BE2C (cell line): ENCODE measurements around the gene CUL5.
A peak's percentile ranks its signal among the peaks of the same experiment; 100 is the strongest.

Source experiments
- DNase-seq: peaks from one replicate; pipeline ENCODE4 v3.0.0-alpha.2; 2020
- H3K27me3 ChIP-seq: fragments of 250-450 bp; sonication (Bioruptor Pico); 2 replicates; pipeline ENCODE4 v1.5.1; 2020; ENCODE audit warnings: mild to moderate bottlenecking
- H3K36me3 ChIP-seq: fragments of 250-450 bp; sonication (Bioruptor Pico); 2 replicates; pipeline ENCODE4 v1.5.1; 2020; ENCODE audit warnings: mild to moderate bottlenecking
- H3K4me1 ChIP-seq: fragments of 250-450 bp; sonication (Bioruptor Pico); 2 replicates; pipeline ENCODE4 v1.5.1; 2020
- H3K4me3 ChIP-seq: 2 replicates; pipeline ENCODE4 v1.5.1; 2011; ENCODE audit warnings: low read depth, low read length
- H3K9me3 ChIP-seq: fragments of 250-450 bp; sonication (Bioruptor Pico); 2 replicates; pipeline ENCODE4 v1.5.1; 2020
- TF ChIP-seq, protein P1 (sequence below): IDR thresholded peaks from 2 replicates; pipeline ENCODE4 v1.5.1; 2012; ENCODE audit warnings: mild to moderate bottlenecking, low read depth, low read length

The CUL5 gene

DNA sequence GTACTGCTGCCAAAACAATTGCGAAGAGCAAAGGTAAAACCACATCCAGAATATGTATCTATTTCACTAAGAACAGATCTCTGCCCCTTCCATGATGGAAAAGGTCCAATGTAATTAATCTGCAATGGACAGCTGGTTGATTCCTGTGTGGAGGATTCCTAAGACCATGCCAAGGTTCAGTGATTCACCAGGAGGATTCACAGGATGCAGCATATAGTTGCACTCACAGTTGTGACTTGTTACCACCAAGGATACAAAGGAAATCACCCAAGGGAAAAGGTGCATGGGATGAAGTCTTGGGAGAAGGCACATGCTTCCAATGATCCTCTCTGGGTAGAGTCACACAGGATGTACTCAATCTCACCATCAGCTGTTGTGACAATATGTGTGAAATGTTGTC, 35.1 kb upstream of the CUL5 start:
- Histone ChIP-seq H3K27me3 (no peaks in the 10 kb centered on the region), H3K4me1 (no peaks in the 10 kb centered on the region), H3K9me3 (no peaks in the 10 kb centered on the region), H3K36me3 (no peaks in the 10 kb centered on the region), H3K4me3 (no peak overlapping the region)
- no peak for DNase-seq
- TF ChIP-seq, protein P1, sequence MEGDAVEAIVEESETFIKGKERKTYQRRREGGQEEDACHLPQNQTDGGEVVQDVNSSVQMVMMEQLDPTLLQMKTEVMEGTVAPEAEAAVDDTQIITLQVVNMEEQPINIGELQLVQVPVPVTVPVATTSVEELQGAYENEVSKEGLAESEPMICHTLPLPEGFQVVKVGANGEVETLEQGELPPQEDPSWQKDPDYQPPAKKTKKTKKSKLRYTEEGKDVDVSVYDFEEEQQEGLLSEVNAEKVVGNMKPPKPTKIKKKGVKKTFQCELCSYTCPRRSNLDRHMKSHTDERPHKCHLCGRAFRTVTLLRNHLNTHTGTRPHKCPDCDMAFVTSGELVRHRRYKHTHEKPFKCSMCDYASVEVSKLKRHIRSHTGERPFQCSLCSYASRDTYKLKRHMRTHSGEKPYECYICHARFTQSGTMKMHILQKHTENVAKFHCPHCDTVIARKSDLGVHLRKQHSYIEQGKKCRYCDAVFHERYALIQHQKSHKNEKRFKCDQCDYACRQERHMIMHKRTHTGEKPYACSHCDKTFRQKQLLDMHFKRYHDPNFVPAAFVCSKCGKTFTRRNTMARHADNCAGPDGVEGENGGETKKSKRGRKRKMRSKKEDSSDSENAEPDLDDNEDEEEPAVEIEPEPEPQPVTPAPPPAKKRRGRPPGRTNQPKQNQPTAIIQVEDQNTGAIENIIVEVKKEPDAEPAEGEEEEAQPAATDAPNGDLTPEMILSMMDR: no peak

DNA sequence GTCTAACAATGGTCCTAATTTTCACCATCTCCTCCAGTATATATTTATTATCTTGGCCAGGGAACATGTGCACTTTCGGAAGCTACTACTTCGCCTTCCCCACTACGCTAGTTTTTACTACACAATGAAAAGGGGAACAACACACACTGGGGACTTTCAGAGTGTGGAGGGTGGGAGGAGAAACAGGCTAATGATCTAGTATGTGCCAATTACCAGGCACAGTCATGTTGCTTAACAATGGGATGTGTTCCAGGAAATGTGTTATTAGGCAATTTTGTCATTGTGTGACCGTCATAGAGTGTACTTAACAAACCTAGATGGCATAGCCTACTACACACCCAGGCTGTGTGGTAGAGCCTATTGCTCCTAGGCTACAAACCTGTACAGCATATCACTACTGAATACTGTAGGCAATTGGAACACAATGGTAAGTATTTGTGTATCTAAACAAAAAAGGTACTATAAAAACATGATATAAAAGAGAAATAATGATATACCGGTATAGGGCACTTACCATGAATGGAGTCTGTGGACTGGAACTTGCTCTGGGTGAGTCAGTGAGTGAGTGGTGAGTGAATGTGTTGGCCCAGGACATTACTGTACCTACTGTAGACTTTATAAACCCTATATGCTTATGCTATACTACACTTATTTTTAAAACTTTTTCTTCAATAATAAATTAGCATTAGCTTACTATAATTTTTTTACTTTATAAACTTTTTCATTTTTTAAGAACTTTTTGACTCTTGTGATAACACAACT, 20.1 kb upstream of the CUL5 start:
- H3K4me3 ChIP-seq: peak overlapping the region; percentile 25
- peaks cover 3% of the 10 kb centered on the region; the same call in 1 of the 2 replicates for H3K4me1 ChIP-seq
- H3K9me3 ChIP-seq: no peaks in the 10 kb centered on the region
- no peaks in the 10 kb centered on the region for H3K36me3 ChIP-seq
- TF ChIP-seq, protein P1: no peak
- DNase-seq: no peak
- H3K27me3 ChIP-seq: no peaks in the 10 kb centered on the region

DNA sequence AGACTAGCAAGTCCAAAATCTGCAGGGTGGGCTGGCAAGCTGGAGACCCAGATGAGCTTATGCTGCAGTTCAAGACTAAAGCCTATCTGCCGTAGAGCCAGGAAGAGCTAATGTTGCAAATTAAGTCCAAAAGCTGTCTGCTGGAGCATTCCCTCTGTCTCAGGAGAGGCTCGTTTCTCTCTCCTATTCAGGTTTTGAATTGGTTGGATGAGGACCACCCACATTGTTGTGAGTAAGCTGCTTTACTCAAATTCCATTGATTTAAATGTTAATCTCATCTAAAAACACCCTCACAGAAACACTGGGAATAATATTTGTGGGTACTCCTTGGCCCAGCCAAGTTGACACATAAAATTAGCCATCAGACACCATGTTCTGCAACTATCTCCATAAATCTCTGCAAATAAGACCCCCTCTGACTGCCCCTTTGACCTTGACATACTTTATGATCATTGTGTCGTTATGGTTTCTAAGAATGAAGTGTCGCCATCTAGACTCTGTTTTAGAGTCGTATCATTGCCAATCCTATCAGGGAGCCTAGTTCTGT, 16.8 kb upstream of the CUL5 start:
- Histone ChIP-seq H3K4me3 (no peak overlapping the region), H3K4me1 (peaks cover 3% of the 10 kb centered on the region; the same call in 1 of the 2 replicates), H3K36me3 (no peaks in the 10 kb centered on the region), H3K27me3 (no peaks in the 10 kb centered on the region), H3K9me3 (no peaks in the 10 kb centered on the region)
- TF ChIP-seq, protein P1: no peak
- no peak for DNase-seq

DNA sequence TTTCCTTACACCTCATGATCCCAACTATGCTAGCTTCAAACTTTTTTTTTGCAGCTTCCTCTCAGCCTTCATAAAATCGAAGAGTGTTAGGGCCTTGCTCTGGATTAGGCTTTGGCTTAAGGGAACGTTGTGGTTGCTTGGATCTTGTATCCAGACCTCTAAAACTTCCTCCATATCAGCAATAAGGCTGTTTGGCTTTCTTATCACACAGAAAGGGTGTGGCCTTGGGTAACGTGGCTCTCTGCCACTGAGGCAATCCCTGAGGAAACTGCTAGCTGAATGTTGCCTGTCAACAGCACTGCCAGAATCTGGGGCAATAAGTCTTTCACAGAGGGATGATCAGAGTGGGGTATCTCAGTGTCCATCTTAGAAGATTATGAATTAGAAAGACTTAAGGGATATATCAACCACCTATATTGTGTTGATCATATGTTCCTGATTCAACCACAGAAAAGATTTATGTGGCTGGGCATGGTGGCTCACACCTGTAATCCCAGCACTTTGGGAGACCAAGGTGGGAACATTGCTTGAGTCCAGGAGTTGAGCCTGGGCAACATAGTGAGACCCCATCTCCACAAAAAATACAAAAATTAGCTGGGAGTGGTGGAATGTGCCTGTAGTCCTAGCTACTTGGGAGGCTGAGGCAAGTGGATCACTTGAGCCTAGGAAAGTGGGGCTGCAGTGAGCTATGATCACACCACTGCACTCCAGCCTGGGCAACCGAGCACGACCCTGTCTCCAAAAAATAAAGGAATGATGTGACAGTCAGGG, 12.5 kb upstream of the CUL5 start:
- Histone ChIP-seq H3K36me3 (no peaks in the 10 kb centered on the region), H3K27me3 (no peaks in the 10 kb centered on the region), H3K9me3 (no peaks in the 10 kb centered on the region), H3K4me1 (no peaks in the 10 kb centered on the region), H3K4me3 (no peak overlapping the region)
- no peak for DNase-seq
- TF ChIP-seq, protein P1: no peak

DNA sequence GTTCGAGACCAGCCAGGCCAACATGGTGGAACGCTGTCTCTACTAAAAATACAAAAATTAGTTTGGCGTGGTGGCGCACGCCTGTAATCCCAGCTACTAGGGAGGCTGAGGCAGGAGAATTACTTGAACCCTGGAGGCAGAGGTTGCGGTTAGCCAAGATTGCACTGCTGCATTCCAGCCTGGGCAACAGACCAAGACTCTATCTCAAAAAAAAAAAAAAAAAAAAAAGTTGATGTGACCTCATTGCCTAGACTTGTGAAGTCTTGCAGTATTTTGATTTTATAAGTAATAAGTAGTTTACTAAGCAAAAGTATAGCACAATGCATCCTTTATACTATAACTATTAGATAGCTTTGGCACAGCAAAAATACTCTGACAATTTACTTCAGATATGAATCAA, 9.9 kb upstream of the CUL5 start:
- no peaks in the 10 kb centered on the region for H3K4me1 ChIP-seq
- no peaks in the 10 kb centered on the region for H3K27me3 ChIP-seq
- no peak overlapping the region for H3K4me3 ChIP-seq
- DNase-seq: no peak
- TF ChIP-seq, protein P1: no peak
- no peaks in the 10 kb centered on the region for H3K9me3 ChIP-seq
- H3K36me3 ChIP-seq: no peaks in the 10 kb centered on the region
